Measurements from ENCODE around the gene KLF6. TPM values are rescaled to one million over a fixed set of nuclear protein-coding genes. Genes with fewer than 3 reads are reported as not detected.

The KLF6 gene
- total and polyA plus RNA-seq, 2 experiments from 2014 or later: 187 to 602 TPM

DNA sequence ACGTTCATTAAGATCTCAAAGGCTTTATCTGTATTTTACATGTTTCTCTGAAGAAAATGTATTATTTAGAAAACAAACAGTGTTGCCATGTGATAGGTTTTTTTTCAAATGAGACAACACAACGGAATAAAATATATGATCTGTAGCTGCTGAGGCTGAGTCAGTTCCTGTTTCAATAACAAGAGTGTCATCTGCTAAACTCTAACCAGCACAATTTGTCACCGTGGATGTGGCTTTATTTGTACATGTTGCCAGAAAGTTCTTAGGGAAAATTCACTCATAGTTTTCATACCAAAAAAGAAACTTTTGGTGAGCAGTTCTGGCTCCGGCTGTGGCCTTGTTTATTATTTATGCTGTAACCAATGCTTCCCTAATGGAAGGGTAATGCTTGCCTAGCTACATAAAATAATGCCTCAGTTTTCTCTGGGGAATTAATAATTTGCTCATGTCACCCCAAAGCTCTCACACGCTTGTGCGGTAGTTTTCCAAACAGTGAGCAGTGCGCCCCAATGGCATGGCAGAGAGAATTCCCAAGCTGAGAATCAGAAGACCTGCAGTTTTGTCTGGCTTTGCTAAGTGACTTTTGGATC is 20.3 kb upstream of the KLF6 start:
- H3K4me1 ChIP-seq (ENCODE audit: insufficient read depth): peaks cover 65% of the 10 kb centered on the region
- no peak overlapping the region for H3K4me3 ChIP-seq
- H3K9me3 ChIP-seq (ENCODE audit: low read depth): no peaks in the 10 kb centered on the region
- peak overlapping the region; percentile 98 for H3K27ac ChIP-seq
- no peak for TF ChIP-seq EZH2phosphoT487 (IDR thresholded peaks at IDR 0.05; ENCODE audit: low read depth, severe bottlenecking, unreplicated experiment)
- no peak for TF ChIP-seq CTCF (IDR thresholded peaks at IDR 0.05; ENCODE audit: poor library complexity)
- TF ChIP-seq EZH2 (IDR thresholded peaks at IDR 0.05; ENCODE audit: borderline replicate concordance): no peak
- no peaks in the 10 kb centered on the region for H4K20me1 ChIP-seq (ENCODE audit: insufficient read depth, poor library complexity, severe bottlenecking)
- no peaks in the 10 kb centered on the region for H3K36me3 ChIP-seq (replicated peaks; ENCODE audit: insufficient read depth, low read depth)
- no peaks in the 10 kb centered on the region for H3K27me3 ChIP-seq
- peak overlapping the region; percentile 10 for H3K4me2 ChIP-seq
- H2AFZ ChIP-seq: no peak overlapping the region
- no peaks in the 10 kb centered on the region for H3K9me2 ChIP-seq (replicated peaks; ENCODE audit: insufficient read depth)
- WGBS (ENCODE audit: low lambda C conversion rate, missing lambda C conversion rate): 76% methylated on average over 7 of the region's 7 CpGs
- H3K79me2 ChIP-seq: no peaks in the 10 kb centered on the region
- no peak for DNase-seq (ENCODE audit: low spot score)

- Histone ChIP-seq H3K27me3 (no peaks in the 10 kb centered on the region), H3K4me2 (peak overlapping the region; percentile 30), H3K27ac (peak overlapping the region; percentile 98), H3K79me2 (no peaks in the 10 kb centered on the region), H2AFZ (peak overlapping the region; percentile 14), H3K36me3 (replicated peaks; ENCODE audit: insufficient read depth, low read depth) (no peaks in the 10 kb centered on the region), H4K20me1 (ENCODE audit: insufficient read depth, poor library complexity, severe bottlenecking) (no peaks in the 10 kb centered on the region), H3K9me2 (replicated peaks; ENCODE audit: insufficient read depth) (no peaks in the 10 kb centered on the region), H3K9me3 (ENCODE audit: low read depth) (no peaks in the 10 kb centered on the region), H3K4me1 (ENCODE audit: insufficient read depth) (peaks cover 60% of the 10 kb centered on the region), H3K4me3 (no peak overlapping the region)
- DNase-seq (ENCODE audit: low spot score): no peak
- 67% methylated on average over 13 of the region's 13 CpGs for WGBS (ENCODE audit: low lambda C conversion rate, missing lambda C conversion rate)
- TF ChIP-seq CTCF (IDR thresholded peaks at IDR 0.05; ENCODE audit: poor library complexity): no peak
Measured at GRCh38 chr10:3803927-3804741, 19.1 kb upstream of the KLF6 start.

GRCh38 chr10:3803295-3803926 is 18.4 kb upstream of the KLF6 start:
- peak; percentile 71 for DNase-seq (ENCODE audit: low spot score)
- H3K27me3 ChIP-seq: no peaks in the 10 kb centered on the region
- no peaks in the 10 kb centered on the region for H4K20me1 ChIP-seq (ENCODE audit: insufficient read depth, poor library complexity, severe bottlenecking)
- peak overlapping the region; percentile 98 for H3K27ac ChIP-seq
- H2AFZ ChIP-seq: no peak overlapping the region
- no peaks in the 10 kb centered on the region for H3K9me2 ChIP-seq (replicated peaks; ENCODE audit: insufficient read depth)
- no peaks in the 10 kb centered on the region for H3K36me3 ChIP-seq (replicated peaks; ENCODE audit: insufficient read depth, low read depth)
- peaks cover 53% of the 10 kb centered on the region for H3K4me1 ChIP-seq (ENCODE audit: insufficient read depth)
- WGBS (ENCODE audit: low lambda C conversion rate, missing lambda C conversion rate): 35% methylated on average over 11 of the region's 11 CpGs
- TF ChIP-seq EZH2 (IDR thresholded peaks at IDR 0.05; ENCODE audit: borderline replicate concordance): no peak
- TF ChIP-seq CTCF (IDR thresholded peaks at IDR 0.05; ENCODE audit: poor library complexity): no peak
- TF ChIP-seq EZH2phosphoT487 (IDR thresholded peaks at IDR 0.05; ENCODE audit: low read depth, severe bottlenecking, unreplicated experiment): no peak
- H3K4me2 ChIP-seq: peak overlapping the region; percentile 30
- H3K9me3 ChIP-seq (ENCODE audit: low read depth): no peaks in the 10 kb centered on the region
- no peaks in the 10 kb centered on the region for H3K79me2 ChIP-seq
- no peak overlapping the region for H3K4me3 ChIP-seq
